Aorta (tissue), 5 donors: Measurements from ENCODE around the gene CTCF. TPM values are rescaled to one million over a fixed set of nuclear protein-coding genes. Genes with fewer than 3 reads are reported as not detected.

Experiments
- ATAC-seq: fragments of 200-7000 bp; cut with Tn5 transposase; one replicate; pipeline ENCODE4 v1.9.1; 2022; ENCODE audit warnings: moderate library complexity; ENCODE audit not compliant: low FRiP score
- DNase-seq, 2 donors: peaks; one replicate each; pipeline ENCODE4 v3.0.0-alpha.2; 2020
- H3K27ac ChIP-seq, 2 donors: one replicate each; pipeline ENCODE4 v1.5.1; 2013; ENCODE audit warnings: low read length in 2 of 2, mild to moderate bottlenecking in 2 of 2, moderate library complexity in 2 of 2, control low read depth in 1 of 2, inconsistent platforms in 1 of 2, low read depth in 1 of 2
- H3K27me3 ChIP-seq, 2 donors: one replicate each; pipeline ENCODE4 v1.6.1; 2013; ENCODE audit warnings: control low read depth in 1 of 2, low read length in 1 of 2, mild to moderate bottlenecking in 1 of 2, moderate library complexity in 1 of 2; ENCODE audit not compliant: insufficient read depth in 2 of 2, control insufficient read depth in 1 of 2
- H3K36me3 ChIP-seq, 2 donors: one replicate each; pipeline ENCODE4 v1.6.1; 2013; ENCODE audit warnings: control low read depth in 1 of 2, low read length in 1 of 2, mild to moderate bottlenecking in 1 of 2; ENCODE audit not compliant: insufficient read depth in 2 of 2, control insufficient read depth in 1 of 2
- H3K4me1 ChIP-seq, 2 donors: one replicate each; pipeline ENCODE4 v1.6.1; 2013; ENCODE audit warnings: low read length in 2 of 2, control low read depth in 1 of 2, mild to moderate bottlenecking in 1 of 2, moderate library complexity in 1 of 2; ENCODE audit not compliant: insufficient read depth in 2 of 2, control insufficient read depth in 1 of 2
- H3K4me3 ChIP-seq, 2 donors: one replicate each; pipeline ENCODE4 v1.5.1; 2013; ENCODE audit warnings: low read length in 2 of 2, control low read depth in 1 of 2, mild to moderate bottlenecking in 1 of 2
- H3K9me3 ChIP-seq: one replicate; pipeline ENCODE4 v1.6.1; 2013; ENCODE audit warnings: mild to moderate bottlenecking, low read length; ENCODE audit not compliant: control insufficient read depth
- WGBS, 2 donors: extraction: QIAGEN DNeasy Blood & Tissue Kit; methylation state at CpG; one replicate each; pipeline ENCODE4 v1.1.7; 2013; 5-methylcytosine and 5-hydroxymethylcytosine counted together
- intact Hi-C, 2 donors: fragments of 100-400 bp; cut with DNase I; formaldehyde crosslinking; loops; one replicate each; pipeline versions ENCODE4 v1.14.2 to v1.15.0; 2022
- polyA plus RNA-seq, 2 donors: library from polyadenylated mRNA; stranded (reverse); fragments of 200-250 nt; gene quantifications; one replicate each; pipeline ENCODE4 v1.2.3, GENCODE V29; 2013
- total RNA-seq, 2 donors: library from RNA; stranded (reverse); fragmentation: NEBNext Ultra II Directional; extraction: Animal tissue kit (Norgen Biotek cat#: 25700); gene quantifications; one replicate each; pipeline ENCODE4 v1.2.1, GENCODE V29; 2021
- donor health status: healthy with polysubstance abuse.
- donor health status: Bipolar disorder and iron deficiency.
- donor health status: DM: no; HTN: no; CAD: no.
- donor health status: DM: no; HTN: no; CAD: no.
- donor health status: DM: yes; HTN: yes; CAD: no.

The CTCF gene
- total and polyA plus RNA-seq, 4 donors: 16.5 to 35.8 (median 27.1) TPM

- Histone ChIP-seq H3K27me3 (no peaks in the 10 kb centered on the region), H3K4me3 (peak overlapping the region; percentile 77 to 81), H3K36me3 (no peaks in the 10 kb centered on the region), H3K4me1 (no peaks in the 10 kb centered on the region), H3K27ac (peak overlapping the region; percentile 33 to 81), H3K9me3 (no peaks in the 10 kb centered on the region)
- ATAC-seq (no peak), DNase-seq (no peak)
- WGBS, 2 donors: 2% methylated on average over 20 of the region's 20 CpGs
- intact Hi-C loops: loop anchor here (2.0 to 5.0 kb wide), 4 partner anchors 35 to 98 kb away; partner anchors contain the start of genes ACD (in 2 of the 2), PARD6A (in 2 of the 2) and RIPOR1 (in 2 of the 2)
Measured at GRCh38 chr16:67563708-67564468, 1.6 kb downstream of the CTCF start.

- ATAC-seq (no peak), DNase-seq (no peak)
- Histone ChIP-seq H3K27ac (no peak overlapping the region), H3K9me3 (no peaks in the 10 kb centered on the region), H3K4me3 (no peak overlapping the region), H3K4me1 (no peaks in the 10 kb centered on the region), H3K27me3 (no peaks in the 10 kb centered on the region), H3K36me3 (no peaks in the 10 kb centered on the region)
- intact Hi-C loops: no loop called here
- 86 to 93% methylated on average over 8 of the region's 8 CpGs for WGBS, 2 donors
Measured at GRCh38 chr16:67565470-67566100, 3.3 kb downstream of the CTCF start.

- intact Hi-C loops: no loop called here
- ATAC-seq (no peak), DNase-seq (no peak)
- WGBS, 2 donors: 69 to 74% methylated on average over 2 of the region's 2 CpGs
- Histone ChIP-seq H3K4me3 (no peak overlapping the region), H3K27me3 (no peaks in the 10 kb centered on the region), H3K36me3 (peaks cover 0 to 4% of the 10 kb centered on the region in 2 donors), H3K27ac (no peak overlapping the region), H3K4me1 (no peaks in the 10 kb centered on the region), H3K9me3 (no peaks in the 10 kb centered on the region)
Measured at GRCh38 chr16:67571464-67571863, 9.1 kb downstream of the CTCF start.

GRCh38 chr16:67571981-67572431 is 9.7 kb downstream of the CTCF start:
- ATAC-seq (no peak), DNase-seq (no peak)
- Histone ChIP-seq H3K4me3 (no peak overlapping the region), H3K9me3 (no peaks in the 10 kb centered on the region), H3K36me3 (peaks cover 0 to 4% of the 10 kb centered on the region in 2 donors), H3K27me3 (no peaks in the 10 kb centered on the region), H3K27ac (no peak overlapping the region), H3K4me1 (no peaks in the 10 kb centered on the region)
- intact Hi-C loops: no loop called here
- 43 to 44% methylated on average over 4 of the region's 4 CpGs for WGBS, 2 donors

GRCh38 chr16:67579686-67580085 is 17.4 kb downstream of the CTCF start:
- Histone ChIP-seq H3K36me3 (no peaks in the 10 kb centered on the region), H3K4me3 (no peak overlapping the region), H3K4me1 (no peaks in the 10 kb centered on the region), H3K9me3 (no peaks in the 10 kb centered on the region), H3K27me3 (no peaks in the 10 kb centered on the region), H3K27ac (no peak overlapping the region)
- intact Hi-C loops: no loop called here
- DNase-seq (no peak), ATAC-seq (no peak)
- 84 to 88% methylated on average over 4 of the region's 4 CpGs for WGBS, 2 donors

GRCh38 chr16:67580202-67580601 is 17.9 kb downstream of the CTCF start:
- intact Hi-C loops: no loop called here
- Histone ChIP-seq H3K27ac (no peak overlapping the region), H3K9me3 (no peaks in the 10 kb centered on the region), H3K27me3 (no peaks in the 10 kb centered on the region), H3K4me3 (no peak overlapping the region), H3K4me1 (no peaks in the 10 kb centered on the region), H3K36me3 (no peaks in the 10 kb centered on the region)
- DNase-seq (no peak), ATAC-seq (no peak)
- 98 to 100% methylated on average over 4 of the region's 4 CpGs for WGBS, 2 donors

GRCh38 chr16:67593288-67593687 is 31.0 kb downstream of the CTCF start:
- H3K9me3 ChIP-seq: no peaks in the 10 kb centered on the region
- H3K4me1 ChIP-seq: peaks cover 0 to 2% of the 10 kb centered on the region in 2 donors
- ATAC-seq (no peak), DNase-seq (no peak)
- no peak overlapping the region for H3K4me3 ChIP-seq
- H3K36me3 ChIP-seq: no peaks in the 10 kb centered on the region
- no peak overlapping the region for H3K27ac ChIP-seq
- WGBS, 2 donors: 92 to 93% methylated on average over 4 of the region's 4 CpGs
- no peaks in the 10 kb centered on the region for H3K27me3 ChIP-seq
- intact Hi-C loops: no loop called here

GRCh38 chr16:67593701-67594100 is 31.4 kb downstream of the CTCF start:
- H3K27ac ChIP-seq: no peak overlapping the region
- no peaks in the 10 kb centered on the region for H3K9me3 ChIP-seq
- no peak overlapping the region for H3K4me3 ChIP-seq
- H3K36me3 ChIP-seq: no peaks in the 10 kb centered on the region
- DNase-seq: no peak
- no peak for ATAC-seq
- no peaks in the 10 kb centered on the region for H3K27me3 ChIP-seq
- H3K4me1 ChIP-seq: peaks cover 2 to 4% of the 10 kb centered on the region in 2 donors
- intact Hi-C loops: no loop called here
